Parathyroid adenoma (tissue), 2 donors: ENCODE measurements around the gene CPXM1.
A peak's percentile ranks its signal among the peaks of the same experiment; 100 is the strongest.

ENCODE experiments used
- H2AFZ ChIP-seq: fragments of 300-600 bp; sonication (generic); one replicate; pipeline ENCODE4 v1.7.0; 2017; ENCODE audit warnings: antibody characterized with exemption, mild to moderate bottlenecking
- H3K27ac ChIP-seq: fragments of 300-600 bp; sonication (generic); one replicate; pipeline ENCODE4 v1.7.0; 2017
- H3K27me3 ChIP-seq: fragments of 300-600 bp; sonication (generic); one replicate; pipeline ENCODE4 v1.7.0; 2017; ENCODE audit warnings: low read length; ENCODE audit not compliant: control insufficient read depth, insufficient read depth
- H3K36me3 ChIP-seq: fragments of 300-600 bp; sonication (generic); one replicate; pipeline ENCODE4 v1.7.0; 2017; ENCODE audit warnings: low read length; ENCODE audit not compliant: control insufficient read depth, insufficient read depth
- H3K4me1 ChIP-seq: fragments of 300-600 bp; sonication (generic); one replicate; pipeline ENCODE4 v1.7.0; 2017; ENCODE audit warnings: control low read depth
- H3K4me2 ChIP-seq: fragments of 300-600 bp; sonication (generic); one replicate; pipeline ENCODE4 v1.7.0; 2017; ENCODE audit warnings: low read length
- H3K4me3 ChIP-seq: fragments of 300-600 bp; sonication (generic); one replicate; pipeline ENCODE4 v1.7.0; 2017; ENCODE audit warnings: low read depth, low read length
- H3K79me2 ChIP-seq: fragments of 300-600 bp; sonication (generic); one replicate; pipeline ENCODE4 v1.7.0; 2017; ENCODE audit warnings: control low read depth
- H3K9ac ChIP-seq: fragments of 300-600 bp; sonication (generic); one replicate; pipeline ENCODE4 v1.7.0; 2017; ENCODE audit warnings: mild to moderate bottlenecking
- H3K9me3 ChIP-seq: fragments of 300-600 bp; sonication (generic); one replicate; pipeline ENCODE4 v1.7.0; 2017; ENCODE audit warnings: low read length; ENCODE audit not compliant: control insufficient read depth
- TF ChIP-seq, protein P1 (sequence below): fragments of 300-600 bp; sonication (generic); IDR thresholded peaks from one replicate; pipeline ENCODE4 v1.7.0; 2017; ENCODE audit warnings: antibody characterized with exemption, mild to moderate bottlenecking
- donor health status: primary hyperparathyroidism.

CPXM1 gene

GRCh38 chr20:2755451-2756055 lies 44.9 kb downstream of the CPXM1 start:
- H3K9me3 ChIP-seq, result no peaks in the 10 kb centered on the region
- no peaks in the 10 kb centered on the region for H3K79me2 ChIP-seq
- H3K27ac ChIP-seq, result no peak overlapping the region
- no peak overlapping the region for H3K9ac ChIP-seq
- no peak overlapping the region for H3K4me2 ChIP-seq
- TF ChIP-seq, protein P1, sequence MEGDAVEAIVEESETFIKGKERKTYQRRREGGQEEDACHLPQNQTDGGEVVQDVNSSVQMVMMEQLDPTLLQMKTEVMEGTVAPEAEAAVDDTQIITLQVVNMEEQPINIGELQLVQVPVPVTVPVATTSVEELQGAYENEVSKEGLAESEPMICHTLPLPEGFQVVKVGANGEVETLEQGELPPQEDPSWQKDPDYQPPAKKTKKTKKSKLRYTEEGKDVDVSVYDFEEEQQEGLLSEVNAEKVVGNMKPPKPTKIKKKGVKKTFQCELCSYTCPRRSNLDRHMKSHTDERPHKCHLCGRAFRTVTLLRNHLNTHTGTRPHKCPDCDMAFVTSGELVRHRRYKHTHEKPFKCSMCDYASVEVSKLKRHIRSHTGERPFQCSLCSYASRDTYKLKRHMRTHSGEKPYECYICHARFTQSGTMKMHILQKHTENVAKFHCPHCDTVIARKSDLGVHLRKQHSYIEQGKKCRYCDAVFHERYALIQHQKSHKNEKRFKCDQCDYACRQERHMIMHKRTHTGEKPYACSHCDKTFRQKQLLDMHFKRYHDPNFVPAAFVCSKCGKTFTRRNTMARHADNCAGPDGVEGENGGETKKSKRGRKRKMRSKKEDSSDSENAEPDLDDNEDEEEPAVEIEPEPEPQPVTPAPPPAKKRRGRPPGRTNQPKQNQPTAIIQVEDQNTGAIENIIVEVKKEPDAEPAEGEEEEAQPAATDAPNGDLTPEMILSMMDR, result no peak
- peaks cover 4% of the 10 kb centered on the region for H3K4me1 ChIP-seq
- H3K4me3 ChIP-seq, result no peak overlapping the region
- no peak overlapping the region for H2AFZ ChIP-seq
- no peaks in the 10 kb centered on the region for H3K27me3 ChIP-seq
- H3K36me3 ChIP-seq, result no peaks in the 10 kb centered on the region

DNA sequence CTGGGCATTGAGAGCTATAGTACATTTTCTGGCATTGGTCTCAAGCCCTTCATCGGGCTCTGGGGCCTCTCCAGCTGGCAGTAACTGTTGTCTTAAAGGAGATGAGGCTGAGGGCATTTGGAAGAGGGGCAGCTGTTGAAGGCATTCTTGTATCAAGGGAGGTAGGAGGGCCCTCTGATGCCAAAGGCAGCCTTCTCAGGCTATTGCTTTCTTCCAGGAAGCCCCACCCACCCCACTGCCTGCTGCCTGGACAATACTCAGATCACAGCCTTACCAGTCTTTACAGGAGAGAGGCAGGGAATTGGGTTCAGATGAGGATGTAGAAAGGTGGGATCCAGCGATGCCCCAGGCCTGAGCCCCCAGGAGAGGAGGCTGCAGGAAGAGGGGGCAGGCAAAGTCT lies 46.0 kb downstream of the CPXM1 start:
- H3K9ac ChIP-seq, result no peak overlapping the region
- H3K27me3 ChIP-seq, result no peaks in the 10 kb centered on the region
- no peak overlapping the region for H3K27ac ChIP-seq
- no peaks in the 10 kb centered on the region for H3K79me2 ChIP-seq
- H3K4me2 ChIP-seq, result no peak overlapping the region
- no peaks in the 10 kb centered on the region for H3K9me3 ChIP-seq
- no peak overlapping the region for H2AFZ ChIP-seq
- peaks cover 4% of the 10 kb centered on the region for H3K4me1 ChIP-seq
- H3K36me3 ChIP-seq, result no peaks in the 10 kb centered on the region
- H3K4me3 ChIP-seq, result no peak overlapping the region
- TF ChIP-seq, protein P1, result no peak

DNA sequence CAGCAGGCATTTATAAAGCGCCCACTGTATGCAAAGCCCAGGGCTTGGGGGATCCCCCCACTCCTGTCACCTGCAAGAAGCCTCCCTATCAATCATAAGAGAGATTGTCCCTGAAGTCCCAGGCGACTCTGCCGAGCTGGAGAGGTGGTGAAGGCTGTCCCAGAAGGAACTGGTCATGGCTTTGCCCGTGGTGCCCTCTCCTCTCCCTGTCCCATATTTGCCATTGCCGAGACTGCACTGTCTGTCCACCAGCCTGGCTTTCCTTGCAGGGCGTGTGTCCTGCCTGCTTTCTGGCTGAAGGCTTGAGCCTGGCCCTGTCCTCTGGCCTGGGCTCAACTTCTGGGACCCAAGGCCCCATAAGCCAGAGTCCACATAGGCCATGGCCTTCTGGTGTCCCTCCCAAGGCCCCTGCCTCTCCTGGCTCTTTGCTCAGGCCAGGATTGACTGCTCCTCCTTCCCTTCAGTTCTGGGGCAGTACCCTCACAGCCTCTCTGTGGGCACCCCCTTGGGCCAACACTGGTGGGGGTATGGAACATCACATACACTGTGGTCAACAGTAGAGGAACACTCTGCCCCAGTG lies 46.9 kb downstream of the CPXM1 start:
- Histone ChIP-seq H3K9me3 (no peaks in the 10 kb centered on the region), H3K27ac (no peak overlapping the region), H3K27me3 (no peaks in the 10 kb centered on the region), H3K4me2 (no peak overlapping the region), H3K4me1 (peaks cover 4% of the 10 kb centered on the region), H3K36me3 (no peaks in the 10 kb centered on the region), H2AFZ (no peak overlapping the region), H3K9ac (no peak overlapping the region), H3K79me2 (no peaks in the 10 kb centered on the region), H3K4me3 (no peak overlapping the region)
- TF ChIP-seq, protein P1, result no peak

DNA sequence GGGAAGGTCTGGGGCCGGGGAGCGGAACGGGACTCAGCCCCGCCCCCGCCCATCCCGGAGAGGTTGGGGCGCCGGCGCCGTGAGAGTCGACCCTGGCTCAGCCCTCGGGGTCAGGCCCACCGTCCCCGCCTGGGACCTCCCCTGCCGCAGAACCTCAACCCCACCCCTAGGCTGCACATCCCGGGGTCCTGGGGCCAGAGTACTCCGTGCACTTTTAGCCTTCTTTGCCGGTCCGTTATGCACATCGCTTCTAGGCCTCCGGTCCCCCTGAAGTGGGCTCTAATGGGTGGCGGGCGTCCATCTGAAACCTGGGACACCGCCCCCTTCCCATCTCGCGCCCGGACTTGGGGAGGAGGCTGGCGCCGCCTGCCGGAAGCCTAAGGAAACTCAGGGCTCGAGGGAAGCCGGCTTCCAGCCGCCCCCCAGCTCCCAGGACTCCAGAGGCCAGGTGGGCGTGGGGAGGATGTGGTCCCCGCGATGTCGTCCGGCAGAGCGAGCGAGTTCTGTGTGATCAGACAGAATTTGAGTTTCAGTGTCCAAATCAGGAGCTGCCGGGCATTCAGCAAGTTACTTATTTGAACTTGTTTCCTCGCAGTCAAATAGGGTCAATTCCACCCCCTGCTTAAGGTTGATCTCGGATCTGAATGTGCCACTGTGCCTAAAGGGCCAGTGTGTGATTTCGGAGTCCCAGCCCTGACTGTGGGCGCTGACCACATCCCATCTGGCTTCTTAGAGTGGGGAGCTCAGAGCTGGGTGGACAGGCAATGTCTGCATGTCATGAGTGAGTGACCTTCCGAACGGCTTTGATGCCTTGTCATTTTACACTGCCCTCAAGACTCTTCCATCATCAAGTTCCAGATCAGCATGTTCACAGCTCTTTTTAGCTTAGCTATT lies 47.6 kb downstream of the CPXM1 start:
- peaks cover 4% of the 10 kb centered on the region for H3K4me1 ChIP-seq
- no peak overlapping the region for H3K27ac ChIP-seq
- H2AFZ ChIP-seq, result peak overlapping the region; percentile 46
- H3K4me2 ChIP-seq, result peak overlapping the region; percentile 43
- no peaks in the 10 kb centered on the region for H3K9me3 ChIP-seq
- no peaks in the 10 kb centered on the region for H3K79me2 ChIP-seq
- TF ChIP-seq, protein P1, result peak; percentile 53
- H3K4me3 ChIP-seq, result no peak overlapping the region
- H3K36me3 ChIP-seq, result no peaks in the 10 kb centered on the region
- H3K9ac ChIP-seq, result no peak overlapping the region
- H3K27me3 ChIP-seq, result no peaks in the 10 kb centered on the region
